GM23248 (cell line): ENCODE data around the gene CNKSR3.

Experiments
- EZH2 ChIP-seq: fragments of 200-600 bp; sonication (generic); IDR thresholded peaks from 2 replicates; pipeline ENCODE4 v1.6.1; 2018; ENCODE audit warnings: antibody characterized with exemption, mild to moderate bottlenecking; ENCODE audit not compliant: insufficient read depth, poor library complexity, severe bottlenecking
- EZH2phosphoT487 ChIP-seq: fragments of 200-600 bp; sonication (generic); IDR thresholded peaks from 2 replicates; pipeline ENCODE4 v1.6.1; 2018; ENCODE audit warnings: antibody characterized with exemption, moderate library complexity, mild to moderate bottlenecking, low read depth; ENCODE audit not compliant: insufficient read depth

- TF ChIP-seq EZH2, result no peak
- no peak for TF ChIP-seq EZH2phosphoT487
Measured at GRCh38 chr6:154408891-154409500, 101.5 kb downstream of the CNKSR3 start.
